B cell (primary cell): ENCODE data around the gene SLC15A3.

Experiments
- EZH2 ChIP-seq: IDR thresholded peaks from 2 replicates; pipeline ENCODE4 v1.6.1; 2012; ENCODE audit warnings: borderline replicate concordance, low read depth, mild to moderate bottlenecking, moderate library complexity, low read length; ENCODE audit not compliant: insufficient read depth, poor library complexity, severe bottlenecking
- TF ChIP-seq, protein P1 (sequence below): fragments of 200-600 bp; IDR thresholded peaks from one replicate; pipeline ENCODE4 v1.8.0; 2022; ENCODE audit warnings: antibody characterized with exemption, mild to moderate bottlenecking

DNA sequence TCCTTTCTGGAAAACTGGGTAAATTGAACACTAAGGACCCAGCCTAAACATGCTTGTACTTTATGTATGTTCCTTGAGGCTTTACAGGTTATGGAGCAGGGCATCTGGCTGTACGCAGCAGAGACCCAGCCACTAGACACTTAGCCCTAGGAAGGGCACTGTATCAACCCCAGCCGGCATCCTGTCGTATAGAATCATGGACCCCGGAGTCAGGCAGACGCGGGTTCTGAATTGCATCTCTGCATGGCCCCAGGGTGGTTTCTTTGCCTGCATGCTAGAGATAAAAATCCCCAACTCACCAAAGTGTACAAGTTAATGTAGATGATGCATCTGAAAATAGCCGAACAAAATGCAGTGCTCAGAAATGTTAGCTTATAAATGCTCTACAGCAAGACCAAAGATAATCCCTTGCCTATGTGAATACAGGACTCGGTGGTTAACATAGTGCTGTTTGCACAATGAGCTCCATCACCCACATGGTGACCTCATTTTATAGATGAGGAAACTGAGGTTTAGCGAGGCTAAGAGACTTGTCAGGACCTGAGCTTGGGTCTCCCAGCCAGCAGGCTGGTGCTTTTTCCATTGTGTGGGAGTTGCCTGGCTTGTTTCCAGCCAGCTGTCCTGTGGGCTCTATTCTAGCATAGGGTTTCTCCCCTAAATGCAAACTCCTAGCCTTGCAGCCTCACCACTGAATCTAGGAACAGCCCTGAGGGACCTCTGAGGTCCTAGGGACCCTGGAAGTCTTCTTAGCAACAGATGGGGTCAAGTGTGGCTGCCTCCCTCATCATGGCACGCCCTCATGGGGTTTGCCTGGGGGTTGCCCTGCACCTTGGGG lies 26.8 kb upstream of the SLC15A3 start:
- TF ChIP-seq, protein P1, sequence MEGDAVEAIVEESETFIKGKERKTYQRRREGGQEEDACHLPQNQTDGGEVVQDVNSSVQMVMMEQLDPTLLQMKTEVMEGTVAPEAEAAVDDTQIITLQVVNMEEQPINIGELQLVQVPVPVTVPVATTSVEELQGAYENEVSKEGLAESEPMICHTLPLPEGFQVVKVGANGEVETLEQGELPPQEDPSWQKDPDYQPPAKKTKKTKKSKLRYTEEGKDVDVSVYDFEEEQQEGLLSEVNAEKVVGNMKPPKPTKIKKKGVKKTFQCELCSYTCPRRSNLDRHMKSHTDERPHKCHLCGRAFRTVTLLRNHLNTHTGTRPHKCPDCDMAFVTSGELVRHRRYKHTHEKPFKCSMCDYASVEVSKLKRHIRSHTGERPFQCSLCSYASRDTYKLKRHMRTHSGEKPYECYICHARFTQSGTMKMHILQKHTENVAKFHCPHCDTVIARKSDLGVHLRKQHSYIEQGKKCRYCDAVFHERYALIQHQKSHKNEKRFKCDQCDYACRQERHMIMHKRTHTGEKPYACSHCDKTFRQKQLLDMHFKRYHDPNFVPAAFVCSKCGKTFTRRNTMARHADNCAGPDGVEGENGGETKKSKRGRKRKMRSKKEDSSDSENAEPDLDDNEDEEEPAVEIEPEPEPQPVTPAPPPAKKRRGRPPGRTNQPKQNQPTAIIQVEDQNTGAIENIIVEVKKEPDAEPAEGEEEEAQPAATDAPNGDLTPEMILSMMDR: no peak
- TF ChIP-seq EZH2: no peak
